Inferior parietal cortex (tissue), 1 donor: ENCODE measurements around the gene MLIP.

Experiments used
- DNase-seq: peaks from one replicate; pipeline ENCODE4 v3.0.0-alpha.2; 2016; ENCODE audit errors: extremely low spot score

The MLIP gene

DNA sequence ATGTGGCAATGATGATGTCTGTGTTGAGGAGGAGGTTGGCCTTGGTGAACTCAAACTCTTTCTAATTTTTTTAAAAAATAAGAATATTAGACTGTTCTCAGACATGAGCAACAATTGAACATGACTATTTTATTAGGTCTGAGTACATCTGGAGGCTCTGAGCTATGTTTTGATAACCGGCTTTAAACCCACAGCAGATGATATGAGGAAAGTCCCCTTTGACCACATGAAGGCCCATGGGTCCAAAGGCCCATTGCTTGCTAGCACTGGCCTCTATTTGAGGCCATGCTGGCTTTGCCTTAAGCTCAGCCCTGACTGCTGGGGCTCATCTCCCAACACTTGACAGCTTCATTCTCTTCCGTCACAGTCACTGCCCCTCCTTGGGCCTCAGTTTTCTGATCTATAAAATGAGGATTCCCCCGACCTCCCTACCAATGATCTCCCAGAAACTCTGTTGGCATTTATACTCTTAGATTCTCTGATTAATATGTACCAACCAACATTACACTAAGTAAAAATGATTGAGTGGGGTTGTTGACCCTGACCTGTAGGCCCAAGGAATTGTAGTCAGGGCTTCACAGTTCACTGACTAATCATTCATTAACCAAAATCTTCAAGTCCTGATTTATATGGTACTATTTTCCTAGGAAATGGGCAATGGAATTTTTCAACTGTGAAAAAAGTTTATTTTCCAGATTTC, 173.1 kb downstream of the MLIP start:
- DNase-seq, result no peak

DNA sequence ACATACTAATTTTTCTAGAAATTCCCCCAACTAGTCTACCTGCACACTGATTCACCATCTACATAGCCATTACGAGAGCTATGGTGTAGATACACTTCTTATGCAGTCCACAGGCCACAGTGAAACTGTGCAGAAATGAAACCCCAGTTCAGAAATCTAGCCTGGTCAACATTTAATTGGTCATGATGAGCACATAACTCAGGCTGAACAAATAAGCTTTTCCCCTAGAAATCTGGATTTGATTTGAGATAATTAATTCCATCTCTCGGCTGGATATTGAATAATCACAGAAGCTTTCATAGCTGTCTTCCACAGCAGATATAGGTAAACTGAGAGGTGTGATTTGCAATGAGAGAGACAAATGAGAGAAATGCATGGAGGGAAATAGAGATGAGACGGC, 174.4 kb downstream of the MLIP start:
- DNase-seq, result no peak

DNA sequence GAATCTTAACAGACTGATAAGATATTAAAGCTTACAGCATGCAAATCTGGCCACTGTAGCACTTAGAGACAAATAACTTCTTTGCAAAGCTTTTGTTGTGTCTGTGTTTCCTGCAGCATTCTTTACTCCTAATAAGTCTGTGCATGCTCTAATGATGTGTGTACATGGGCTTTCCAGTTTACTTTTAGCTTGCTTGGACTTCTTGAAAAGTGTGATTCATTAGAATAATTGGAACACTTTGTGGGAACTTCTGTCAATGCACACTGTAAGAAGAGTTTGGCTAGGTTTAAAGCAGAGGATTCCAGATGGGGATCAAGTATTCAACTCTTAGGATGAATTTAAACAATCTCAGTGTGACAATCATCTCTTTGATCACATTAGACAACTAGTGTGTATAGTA, 174.9 kb downstream of the MLIP start:
- no peak for DNase-seq

DNA sequence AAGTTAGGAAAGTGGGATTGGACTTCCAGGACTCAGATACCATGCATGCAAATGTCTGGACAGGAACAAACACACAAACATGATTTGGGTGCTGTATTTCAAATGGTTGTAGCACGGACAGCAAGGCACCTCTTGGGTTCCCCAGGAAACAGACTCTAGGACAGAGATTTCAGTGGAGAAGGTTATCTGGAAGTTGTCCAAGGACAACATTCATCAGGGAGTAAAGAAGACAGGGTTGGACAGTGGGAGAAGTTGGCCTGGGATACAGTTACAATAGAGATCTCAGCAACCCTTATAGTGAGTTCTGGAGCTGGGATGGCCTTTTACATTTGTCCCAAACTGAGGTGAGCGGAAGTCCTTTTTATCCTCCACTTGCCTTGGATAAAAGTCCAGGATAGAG, 177.2 kb downstream of the MLIP start:
- DNase-seq, result no peak

DNA sequence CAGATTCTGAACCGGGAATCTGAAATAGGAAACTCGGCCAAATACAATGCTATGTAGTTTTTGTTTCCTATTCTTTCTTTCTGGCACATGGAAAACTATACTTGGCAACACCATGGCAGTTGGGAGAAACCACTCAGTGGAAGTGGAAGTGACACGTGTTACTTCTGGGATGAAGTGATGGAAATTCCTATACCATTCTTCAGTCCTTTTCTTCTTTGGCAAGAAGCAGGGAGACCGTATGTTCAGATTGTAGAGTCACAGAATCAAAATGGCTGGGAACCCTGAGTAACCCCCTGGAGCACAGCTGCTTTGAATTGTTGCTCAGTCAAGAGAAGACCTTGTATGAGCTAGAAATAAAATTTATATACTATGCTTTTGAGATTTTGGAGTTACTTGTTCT, 178.2 kb downstream of the MLIP start:
- no peak for DNase-seq

DNA sequence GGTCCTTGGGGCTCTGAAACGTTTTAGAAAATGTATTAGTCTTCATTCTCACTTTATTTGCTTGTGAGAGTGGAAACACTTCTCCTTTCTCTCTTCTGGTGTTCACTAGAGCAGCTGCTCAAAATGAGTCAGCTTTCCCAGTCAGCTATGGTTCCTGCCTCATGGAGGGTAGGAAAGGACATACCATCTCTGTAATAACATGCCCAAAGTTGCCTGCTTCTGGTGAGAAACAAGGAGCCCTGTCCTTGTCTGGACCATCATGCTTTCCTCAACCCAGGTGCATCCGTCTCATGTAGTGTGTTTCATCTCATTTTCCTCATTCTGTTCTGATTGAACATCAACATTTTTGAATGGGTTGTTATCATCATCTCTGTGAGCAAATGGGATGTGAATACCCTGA, 179.9 kb downstream of the MLIP start:
- DNase-seq, result peak; percentile 32

DNA sequence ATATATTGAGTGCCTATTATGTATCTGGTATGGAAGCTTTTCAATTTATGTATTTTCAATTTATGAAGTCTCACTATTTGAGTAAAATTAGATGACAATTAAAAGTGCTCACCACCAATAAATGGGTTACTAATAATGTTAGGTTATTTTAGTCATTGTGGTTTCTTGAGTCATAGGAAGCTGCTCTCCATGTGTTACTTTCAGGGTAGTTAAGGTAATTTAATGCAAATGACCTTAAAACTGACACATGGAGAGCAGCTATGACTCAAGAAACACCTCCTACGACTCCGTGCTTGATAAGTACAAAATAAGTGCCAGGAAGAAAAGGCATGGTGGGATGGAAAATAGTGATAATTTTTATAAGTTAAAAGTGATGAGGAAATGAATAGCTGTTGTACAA, 180.5 kb downstream of the MLIP start:
- no peak for DNase-seq

DNA sequence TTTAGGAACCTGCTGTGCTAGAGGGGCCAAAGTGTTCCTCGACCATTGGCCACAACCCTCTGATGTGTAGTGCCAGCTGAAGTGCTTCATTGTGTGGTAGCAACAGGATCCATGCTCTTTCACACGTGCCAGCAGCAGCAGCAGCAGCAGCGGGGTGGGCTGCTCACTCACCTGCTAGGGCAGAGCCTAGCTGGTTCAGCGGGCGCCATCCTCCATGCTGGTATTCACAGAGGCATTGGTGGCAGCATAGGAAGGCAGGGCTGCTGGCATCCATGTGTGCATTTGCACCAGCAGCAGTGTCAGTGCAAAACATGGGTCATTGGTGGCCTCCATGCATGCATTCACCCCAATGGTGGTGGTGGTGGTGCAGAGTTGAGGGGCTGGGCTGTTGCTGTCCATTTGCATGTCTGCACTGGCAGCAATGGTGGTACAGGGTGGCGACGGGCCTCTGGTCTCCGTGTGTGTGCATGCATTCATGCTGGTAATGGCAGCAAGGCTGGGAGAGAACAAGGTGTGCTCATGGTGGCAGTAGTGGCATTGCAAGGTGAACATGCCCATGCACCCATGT, 183.8 kb downstream of the MLIP start:
- DNase-seq, result no peak

DNA sequence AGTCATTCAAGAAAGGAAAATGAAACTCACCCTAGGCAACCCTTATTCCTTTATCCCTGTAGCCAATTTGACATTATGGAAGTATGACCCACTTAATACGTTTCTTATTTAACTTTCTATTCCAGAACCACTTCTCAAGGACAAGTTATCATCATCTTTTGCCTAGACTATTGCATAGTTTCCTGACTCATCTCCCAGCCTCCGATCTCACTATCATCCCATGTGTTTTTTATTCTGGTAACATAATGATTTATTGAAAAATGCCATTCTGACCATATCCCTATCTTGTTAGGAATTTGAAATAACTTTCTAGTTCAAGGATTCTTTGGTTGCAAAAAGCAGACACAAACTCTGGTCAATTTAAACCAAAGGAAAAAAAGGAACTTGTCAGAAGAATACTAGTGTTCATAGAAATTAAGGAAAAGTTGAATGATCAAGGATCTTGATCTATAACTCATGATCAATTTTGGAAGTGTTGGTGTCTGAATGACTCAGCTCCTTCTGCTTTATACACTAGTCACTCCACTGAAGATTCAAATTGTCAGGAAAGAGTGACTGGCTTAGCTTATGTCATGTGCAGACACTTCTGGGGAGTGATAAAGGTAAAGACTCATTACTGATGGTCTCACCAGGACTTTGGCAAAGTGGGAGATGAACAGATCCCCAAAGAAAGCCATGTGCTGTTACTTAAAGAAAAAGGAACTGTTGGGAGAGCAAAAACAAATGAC, 188.5 kb downstream of the MLIP start:
- no peak for DNase-seq

DNA sequence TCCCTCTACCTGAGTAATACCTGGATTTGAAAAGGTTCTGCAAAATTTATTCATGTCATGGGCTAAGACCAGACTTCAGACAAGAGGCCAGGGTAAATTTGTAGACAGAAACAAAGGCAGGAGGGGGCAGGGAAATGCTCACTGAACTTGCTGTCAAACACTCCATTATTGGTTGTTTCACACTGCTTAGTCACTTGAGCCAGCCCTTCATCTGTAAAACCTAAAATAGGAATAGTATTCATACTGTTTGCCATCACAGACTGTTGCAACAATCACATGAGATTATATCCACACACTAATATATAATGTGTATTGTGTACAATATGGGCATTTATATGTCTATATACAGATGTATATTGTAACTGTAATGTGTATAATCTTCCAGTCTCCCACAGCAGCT, 190.5 kb downstream of the MLIP start:
- DNase-seq, result no peak

DNA sequence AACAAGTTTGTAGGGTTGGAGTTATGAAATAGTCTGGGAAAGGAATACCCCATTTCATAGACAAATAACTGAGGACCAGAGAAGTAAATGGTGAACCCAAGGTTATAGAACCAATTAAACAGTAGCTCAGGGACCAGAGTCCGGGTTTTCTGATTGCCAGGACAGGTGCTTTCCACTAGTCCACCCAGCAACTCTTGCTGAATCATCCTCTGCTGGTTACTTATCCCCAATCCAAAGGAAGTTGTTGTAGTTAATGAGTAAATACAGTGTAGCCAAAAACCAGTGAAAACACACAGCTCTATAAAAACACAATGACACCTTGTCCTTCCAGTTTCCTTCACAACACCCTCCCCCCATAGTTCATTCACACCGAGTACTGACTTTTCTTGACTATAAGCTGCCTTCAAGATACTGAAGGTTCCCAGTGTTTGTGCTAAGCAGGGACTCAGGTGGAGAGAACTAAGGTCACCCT, 196.2 kb downstream of the MLIP start:
- no peak for DNase-seq

DNA sequence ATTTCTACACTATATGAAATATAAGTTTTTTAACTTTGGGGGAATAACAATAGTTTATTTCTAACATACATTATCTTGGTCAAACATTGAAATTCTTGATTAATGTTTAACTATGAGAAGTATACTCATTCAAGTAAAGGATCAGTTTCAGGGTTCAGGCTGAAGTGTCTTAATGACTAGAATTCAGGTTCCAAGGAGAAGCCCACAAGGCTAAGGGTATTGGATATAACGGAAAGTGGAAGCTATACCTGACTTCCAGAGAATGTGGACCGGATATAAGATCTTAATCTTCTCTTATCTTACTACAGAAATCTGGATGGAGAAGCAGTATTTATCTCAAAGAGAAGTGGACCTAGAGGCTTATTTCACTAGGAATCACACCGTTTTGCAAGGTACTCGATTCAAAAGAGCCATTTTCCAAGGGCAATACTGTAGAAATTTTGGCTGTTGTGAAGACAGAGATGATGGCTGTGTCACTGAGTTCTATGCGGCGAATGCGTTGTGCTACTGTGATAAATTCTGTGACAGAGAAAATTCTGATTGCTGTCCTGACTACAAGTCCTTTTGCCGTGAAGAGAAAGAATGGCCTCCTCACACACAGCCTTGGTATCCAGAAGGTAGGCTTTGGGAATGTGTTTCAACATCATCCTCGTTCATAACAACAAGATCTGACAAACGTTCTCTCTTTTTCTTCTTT, 197.2 kb downstream of the MLIP start, which contains the start of gene TINAG:
Gene TINAG, plus strand, starts transcription at position 153 of the 697 bp plus-strand sequence. Its CDS starts 110 bp downstream, at position 263.
- DNase-seq, result no peak

DNA sequence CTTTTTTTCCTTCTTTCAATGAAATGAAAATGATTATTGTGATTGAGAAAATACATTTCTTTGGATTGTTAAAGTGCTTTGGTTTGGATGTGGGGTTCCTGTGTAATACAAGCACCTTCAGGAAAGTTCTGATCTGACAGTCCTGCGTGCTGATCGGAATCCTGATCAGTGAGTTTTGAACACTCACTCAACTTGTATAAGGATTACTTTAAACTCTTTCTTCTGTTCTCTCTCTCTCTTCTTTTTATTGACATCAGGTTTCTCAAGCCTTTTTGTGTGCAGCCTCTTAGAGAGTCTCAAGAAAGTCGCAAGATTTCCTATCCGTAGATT, 197.7 kb downstream of the MLIP start:
- DNase-seq, result no peak

DNA sequence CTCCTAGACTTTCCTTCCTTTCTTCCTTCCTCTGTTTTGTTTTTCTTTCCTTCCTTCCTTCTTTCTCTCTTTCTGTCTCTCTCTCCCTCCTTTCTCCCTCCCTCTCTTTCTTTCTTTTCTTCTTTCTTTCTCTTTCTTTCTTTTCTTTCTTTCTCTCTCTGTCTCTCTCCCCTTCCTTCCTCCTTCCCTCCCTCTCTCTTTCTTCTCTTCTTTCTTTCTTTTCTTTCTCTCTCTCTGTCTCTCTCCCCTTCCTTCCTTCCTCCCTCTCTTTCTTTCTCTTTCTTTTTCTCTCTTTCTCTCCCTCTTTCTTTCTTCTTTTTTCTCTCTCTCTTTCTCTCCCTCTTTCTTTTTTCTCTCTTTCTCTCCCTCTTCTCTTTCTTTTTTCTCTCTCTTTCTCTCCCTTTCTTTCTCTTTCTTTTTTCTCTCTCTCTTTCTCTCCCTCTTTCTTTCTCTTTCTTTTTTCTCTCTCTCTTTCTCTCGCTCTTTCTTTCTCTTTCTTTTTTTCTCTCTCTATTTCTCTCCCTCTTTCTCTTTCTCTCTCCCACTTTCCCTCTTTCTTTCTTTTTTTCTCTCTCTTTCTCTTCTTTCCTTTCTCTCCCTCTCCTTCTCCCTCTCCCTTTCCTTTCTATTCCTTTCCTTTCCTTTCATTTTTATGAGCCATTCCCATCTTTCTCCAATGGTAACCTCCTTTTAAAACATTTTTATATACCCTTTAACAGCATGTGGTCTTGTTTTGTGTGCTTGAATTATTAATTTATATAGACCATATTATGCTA, 199.3 kb downstream of the MLIP start:
- no peak for DNase-seq

DNA sequence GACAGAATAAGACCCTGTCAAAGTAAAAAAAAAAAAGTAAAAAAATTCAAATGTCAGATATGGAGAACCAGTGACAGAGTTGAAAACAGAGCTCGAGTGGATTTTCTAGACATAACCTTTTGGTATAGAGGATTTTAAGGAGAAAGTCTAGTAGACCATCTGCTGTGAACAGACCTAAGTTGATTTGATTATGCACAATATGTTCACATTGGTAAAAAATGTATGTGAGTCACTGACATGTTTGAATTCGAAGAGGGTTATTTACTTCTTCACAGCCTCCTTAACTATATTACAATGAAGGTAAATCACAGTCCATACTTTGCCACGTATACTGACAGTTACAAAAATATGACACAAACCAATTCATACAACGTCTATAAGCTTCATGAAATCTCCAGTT, 204.4 kb downstream of the MLIP start:
- no peak for DNase-seq
